CD4-positive, alpha-beta T cell treated with Interleukin-10 for 1 hour (primary cell): ENCODE data around the gene GLE1.
"Not testable (repeated sequence)": the region's sequence is repeated elsewhere in the genome, so short reads cannot be mapped to it uniquely, and the experiment has no call there.

Experiments
- DNase-seq: peaks from one replicate; pipeline ENCODE4 v3.0.0-alpha.2; 2020

The GLE1 gene

DNA sequence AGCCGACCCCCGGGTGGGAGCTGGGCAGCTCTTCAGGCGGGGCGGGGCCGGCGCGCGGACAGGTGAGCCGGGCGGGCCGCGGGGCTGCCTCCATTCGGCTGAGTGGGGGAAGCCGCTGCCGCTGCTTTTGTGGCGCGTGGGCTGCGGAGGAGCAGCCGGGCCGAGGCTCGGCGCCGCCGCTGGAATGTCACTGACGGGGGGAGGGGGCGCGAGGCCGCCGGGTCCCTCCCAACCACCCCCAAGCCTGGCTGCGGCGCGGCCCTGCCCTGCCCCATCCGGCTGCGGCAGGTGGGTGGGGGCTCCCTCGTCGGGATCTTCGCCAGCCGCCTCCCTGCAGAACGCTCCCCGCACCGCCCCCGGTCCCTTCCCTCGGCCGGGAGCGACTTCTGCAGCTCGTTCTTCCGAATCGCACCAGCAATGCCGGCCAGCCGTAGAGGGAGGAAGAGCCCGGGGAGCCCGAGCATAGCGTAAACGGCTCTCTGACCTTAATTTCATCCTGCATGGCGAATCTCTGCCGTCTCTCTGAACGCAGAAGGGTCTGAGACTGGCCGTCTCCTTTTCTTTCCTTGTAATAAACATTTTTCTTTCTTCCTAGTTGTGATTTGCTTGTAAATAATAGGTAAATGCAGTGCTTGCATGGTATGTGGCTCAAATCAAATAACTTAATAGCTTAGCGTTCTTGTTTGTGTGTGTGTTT, 48.4 kb downstream of the GLE1 start:
- DNase-seq, result peak; percentile 53

DNA sequence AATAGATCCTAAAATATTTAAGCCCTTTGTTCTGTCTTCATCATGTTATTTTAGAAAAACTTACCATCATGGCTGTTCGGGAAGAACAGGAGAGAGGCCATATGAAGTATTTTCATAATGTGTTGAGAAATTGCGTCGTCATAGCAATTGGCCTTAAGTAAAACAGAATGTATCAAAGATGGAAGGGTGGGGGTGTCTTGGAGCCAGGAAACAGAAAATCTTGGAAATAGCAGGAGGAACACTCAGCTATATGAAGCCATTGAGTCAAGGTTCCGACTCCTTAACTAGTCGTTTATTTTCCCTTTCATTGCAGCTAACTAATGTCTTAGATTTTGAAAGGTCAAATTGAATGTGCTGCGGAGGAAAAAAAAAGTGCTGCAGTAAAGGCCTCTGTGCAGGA, 49.2 kb downstream of the GLE1 start:
- DNase-seq, result no peak

- DNase-seq, result peak; percentile 33
Measured at GRCh38 chr9:128554155-128554862, 49.8 kb downstream of the GLE1 start.

GRCh38 chr9:128555180-128555721, 50.7 kb downstream of the GLE1 start:
- DNase-seq, result no peak

GRCh38 chr9:128556276-128556675, 51.8 kb downstream of the GLE1 start:
- DNase-seq, result no peak

DNA sequence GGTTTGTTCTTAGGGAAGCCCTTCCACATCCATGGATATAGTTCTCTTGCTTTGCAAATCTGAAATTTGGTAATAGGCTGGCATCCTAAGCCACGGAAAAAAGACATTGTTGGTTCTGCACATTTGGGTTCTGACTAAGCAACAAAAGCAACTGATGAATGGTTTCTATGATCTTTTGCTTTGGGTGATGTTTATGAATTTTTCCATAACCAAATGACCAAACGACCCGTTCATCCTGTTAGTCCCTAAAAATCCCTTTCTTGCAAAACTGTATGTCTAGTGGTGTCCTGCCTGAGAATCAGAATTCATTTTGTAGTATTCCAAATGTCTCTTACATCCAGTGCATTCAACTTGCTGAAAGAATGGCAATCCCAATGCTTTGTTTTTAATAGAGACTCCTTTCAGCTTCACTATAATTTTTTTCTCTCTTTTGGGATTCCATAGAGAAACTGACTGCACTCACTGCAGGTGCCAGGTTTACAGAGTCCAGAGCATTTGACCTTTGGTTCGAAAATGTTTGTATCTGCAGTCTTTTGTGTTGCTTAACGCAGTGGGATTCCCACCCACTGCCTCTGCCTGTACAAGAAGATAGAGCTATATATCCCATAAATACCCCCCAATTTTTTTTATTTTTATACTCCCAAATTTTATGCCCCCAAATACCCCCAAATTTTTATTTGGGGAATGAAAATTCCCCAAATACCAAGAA, 52.6 kb downstream of the GLE1 start:
- DNase-seq, result no peak

DNA sequence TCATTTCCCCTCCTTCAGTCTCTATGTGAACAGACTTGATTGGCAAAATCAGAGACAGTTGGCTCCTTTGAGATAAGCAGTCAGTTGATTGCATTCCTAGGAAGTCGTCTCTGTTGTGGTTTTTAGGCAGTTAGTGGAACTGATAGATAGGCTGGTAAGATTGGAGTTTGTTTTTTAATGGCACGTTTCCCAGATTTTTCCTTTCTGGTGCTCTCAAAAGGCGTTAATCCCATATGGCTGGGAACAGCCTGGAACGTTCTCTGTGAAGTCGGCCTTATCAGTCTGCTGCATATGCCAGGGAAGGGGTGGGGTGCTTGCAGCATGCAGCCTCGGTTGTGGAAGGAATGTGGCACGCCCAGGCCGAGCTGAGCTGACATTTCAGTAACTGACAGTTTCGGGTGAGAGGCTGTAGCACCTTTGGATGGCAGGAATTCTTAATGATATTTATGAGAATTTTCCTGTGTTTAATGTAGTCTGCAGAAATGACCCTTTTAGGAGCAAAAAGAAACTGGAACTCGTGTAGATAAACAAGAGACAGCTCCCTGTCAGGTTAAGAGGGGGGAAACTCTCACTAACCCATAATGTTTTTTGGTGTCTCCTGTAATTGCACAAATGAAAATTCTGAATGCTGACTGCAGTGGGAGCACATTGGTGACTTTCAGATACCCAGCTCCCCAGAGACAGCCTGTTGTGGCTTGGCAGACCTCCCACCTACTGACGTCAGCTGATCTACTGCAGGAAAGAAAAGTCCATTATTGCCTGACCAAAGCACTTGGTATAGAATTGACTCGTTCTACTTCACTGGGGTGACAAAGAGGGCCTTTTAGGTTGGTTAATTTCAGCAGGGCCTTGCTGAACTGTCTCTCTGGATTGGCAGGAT, 54.2 kb downstream of the GLE1 start:
- peak; percentile 46 for DNase-seq

DNA sequence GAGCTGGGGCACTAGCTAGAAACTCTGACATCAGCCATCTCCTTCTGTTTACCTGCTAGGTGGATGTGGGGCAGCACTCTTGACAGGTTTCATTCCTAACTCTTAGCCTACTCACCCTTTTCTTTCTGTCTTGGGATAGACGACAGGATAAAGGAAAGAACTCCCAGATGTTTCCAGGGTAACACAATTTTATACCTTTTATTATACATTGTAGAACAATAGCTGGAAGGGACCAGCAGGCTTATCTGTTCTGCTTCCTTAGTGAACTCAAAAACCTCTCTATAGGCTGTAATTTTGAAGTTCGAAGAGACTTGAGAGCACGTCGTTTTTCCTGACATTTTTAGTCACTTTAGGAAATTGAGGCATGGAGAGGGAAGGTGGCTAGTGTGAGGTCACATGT, 61.1 kb downstream of the GLE1 start:
- DNase-seq, result no peak

- DNase-seq, result no peak
Measured at GRCh38 chr9:128568470-128569078, 64.1 kb downstream of the GLE1 start.

GRCh38 chr9:128575469-128575868, 71.0 kb downstream of the GLE1 start:
- DNase-seq, result no peak

DNA sequence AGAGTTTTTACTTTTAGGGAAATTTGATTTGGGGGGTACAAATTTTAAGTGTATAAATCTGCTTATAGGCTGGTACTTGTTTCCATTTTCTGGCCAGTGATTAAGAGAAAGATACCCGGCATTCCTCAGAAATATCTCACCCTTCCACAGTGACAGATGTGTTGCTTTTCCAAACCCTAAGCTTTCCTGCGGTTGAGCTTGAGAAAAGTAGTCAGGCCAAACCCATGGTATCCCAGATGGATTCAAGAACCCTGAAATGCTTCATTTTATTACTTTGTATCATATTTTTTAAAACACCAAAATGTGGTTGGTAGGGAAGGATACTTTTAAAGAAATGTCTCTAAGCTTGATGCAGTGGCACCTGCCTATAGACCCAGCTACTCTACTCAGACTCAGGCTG, 71.4 kb downstream of the GLE1 start:
- DNase-seq, result no peak

DNA sequence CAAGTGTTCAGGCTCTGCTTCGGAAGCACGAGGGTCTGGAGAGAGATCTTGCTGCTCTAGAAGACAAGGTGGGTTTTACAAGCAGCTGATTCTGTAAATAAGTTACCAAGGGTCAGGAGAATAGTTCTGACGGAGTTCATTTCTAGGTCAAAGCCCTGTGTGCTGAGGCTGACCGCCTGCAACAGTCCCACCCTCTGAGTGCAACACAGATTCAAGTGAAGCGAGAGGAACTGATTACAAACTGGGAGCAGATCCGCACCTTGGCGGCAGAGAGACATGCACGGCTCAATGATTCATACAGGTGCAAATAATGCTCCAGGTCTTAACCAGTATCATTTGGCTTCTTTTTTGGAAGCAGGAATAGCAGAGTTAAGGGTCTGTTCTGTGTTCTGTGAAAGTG, 72.7 kb downstream of the GLE1 start:
- no peak for DNase-seq

GRCh38 chr9:128579194-128579593, 74.7 kb downstream of the GLE1 start:
- DNase-seq, result no peak

GRCh38 chr9:128580731-128581130, 76.2 kb downstream of the GLE1 start:
- no peak for DNase-seq

- DNase-seq, result not testable (repeated sequence)
Measured at GRCh38 chr9:128585155-128585554, 80.6 kb downstream of the GLE1 start.

DNA sequence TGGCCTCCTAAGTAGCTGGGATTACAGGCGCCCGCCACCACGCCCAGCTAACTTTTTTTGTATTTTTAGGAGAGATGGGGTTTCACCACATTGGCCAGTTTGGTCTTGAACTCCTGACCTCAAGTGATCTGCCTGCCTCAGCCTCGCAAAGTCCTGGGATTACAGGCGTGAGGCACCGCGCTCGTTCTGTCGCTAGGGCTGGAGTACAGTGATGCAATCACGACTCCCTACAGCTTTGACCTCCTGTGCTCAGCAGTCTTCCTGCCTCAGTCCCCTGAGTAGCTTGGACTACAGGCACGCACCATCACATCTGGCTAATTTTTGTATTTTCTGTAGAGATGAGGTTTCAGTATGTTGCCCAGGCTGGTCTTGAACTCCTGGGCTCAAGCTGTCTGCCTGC, 82.4 kb downstream of the GLE1 start:
- DNase-seq, result not testable (repeated sequence)

DNA sequence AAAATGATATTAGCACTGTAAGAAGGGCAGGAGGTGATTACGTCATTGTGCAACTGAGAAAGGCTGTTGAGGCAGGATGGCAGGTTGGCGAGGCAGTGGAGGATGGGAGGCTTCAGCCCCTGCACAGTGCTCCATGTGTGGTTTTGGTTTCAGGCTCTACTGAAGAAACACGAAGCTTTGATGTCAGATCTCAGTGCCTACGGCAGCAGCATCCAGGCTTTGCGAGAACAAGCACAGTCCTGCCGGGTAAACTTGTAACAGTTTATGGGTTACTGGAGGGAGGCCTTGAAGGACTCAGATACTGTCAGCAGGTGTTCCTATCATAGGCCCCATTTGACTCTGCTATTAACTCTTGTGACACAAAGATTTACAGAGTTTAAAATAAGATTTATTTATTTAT, 82.9 kb downstream of the GLE1 start:
- peak; percentile 37 for DNase-seq

GRCh38 chr9:128588581-128589233, 84.2 kb downstream of the GLE1 start:
- no peak for DNase-seq
